Measurements from ENCODE around the gene PRKAG3. TPM values are rescaled to one million over a fixed set of nuclear protein-coding genes. Genes with fewer than 3 reads are reported as not detected.

The PRKAG3 gene
- total RNA-seq, 3 donors from 2014 or later: not detected

DNA sequence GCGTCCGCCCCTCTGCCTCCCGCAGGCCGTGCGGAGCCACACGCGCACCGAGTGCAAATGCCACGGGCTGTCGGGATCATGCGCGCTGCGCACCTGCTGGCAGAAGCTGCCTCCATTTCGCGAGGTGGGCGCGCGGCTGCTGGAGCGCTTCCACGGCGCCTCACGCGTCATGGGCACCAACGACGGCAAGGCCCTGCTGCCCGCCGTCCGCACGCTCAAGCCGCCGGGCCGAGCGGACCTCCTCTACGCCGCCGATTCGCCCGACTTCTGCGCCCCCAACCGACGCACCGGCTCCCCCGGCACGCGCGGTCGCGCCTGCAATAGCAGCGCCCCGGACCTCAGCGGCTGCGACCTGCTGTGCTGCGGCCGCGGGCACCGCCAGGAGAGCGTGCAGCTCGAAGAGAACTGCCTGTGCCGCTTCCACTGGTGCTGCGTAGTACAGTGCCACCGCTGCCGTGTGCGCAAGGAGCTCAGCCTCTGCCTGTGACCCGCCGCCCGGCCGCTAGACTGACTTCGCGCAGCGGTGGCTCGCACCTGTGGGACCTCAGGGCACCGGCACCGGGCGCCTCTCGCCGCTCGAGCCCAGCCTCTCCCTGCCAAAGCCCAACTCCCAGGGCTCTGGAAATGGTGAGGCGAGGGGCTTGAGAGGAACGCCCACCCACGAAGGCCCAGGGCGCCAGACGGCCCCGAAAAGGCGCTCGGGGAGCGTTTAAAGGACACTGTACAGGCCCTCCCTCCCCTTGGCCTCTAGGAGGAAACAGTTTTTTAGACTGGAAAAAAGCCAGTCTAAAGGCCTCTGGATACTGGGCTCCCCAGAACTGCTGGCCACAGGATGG lies 42.0 kb upstream of the PRKAG3 start:
- Histone ChIP-seq H3K27me3 (peaks cover 0 to 39% of the 10 kb centered on the region in 2 donors), H3K36me3 (no peaks in the 10 kb centered on the region), H3K9me3 (no peaks in the 10 kb centered on the region), H3K4me1 (no peaks in the 10 kb centered on the region), H3K4me3 (no peak overlapping the region), H3K27ac (no peak overlapping the region)
- no peak for DNase-seq (ENCODE audit: low spot score in 2 of 2)
- TF ChIP-seq, protein P1, sequence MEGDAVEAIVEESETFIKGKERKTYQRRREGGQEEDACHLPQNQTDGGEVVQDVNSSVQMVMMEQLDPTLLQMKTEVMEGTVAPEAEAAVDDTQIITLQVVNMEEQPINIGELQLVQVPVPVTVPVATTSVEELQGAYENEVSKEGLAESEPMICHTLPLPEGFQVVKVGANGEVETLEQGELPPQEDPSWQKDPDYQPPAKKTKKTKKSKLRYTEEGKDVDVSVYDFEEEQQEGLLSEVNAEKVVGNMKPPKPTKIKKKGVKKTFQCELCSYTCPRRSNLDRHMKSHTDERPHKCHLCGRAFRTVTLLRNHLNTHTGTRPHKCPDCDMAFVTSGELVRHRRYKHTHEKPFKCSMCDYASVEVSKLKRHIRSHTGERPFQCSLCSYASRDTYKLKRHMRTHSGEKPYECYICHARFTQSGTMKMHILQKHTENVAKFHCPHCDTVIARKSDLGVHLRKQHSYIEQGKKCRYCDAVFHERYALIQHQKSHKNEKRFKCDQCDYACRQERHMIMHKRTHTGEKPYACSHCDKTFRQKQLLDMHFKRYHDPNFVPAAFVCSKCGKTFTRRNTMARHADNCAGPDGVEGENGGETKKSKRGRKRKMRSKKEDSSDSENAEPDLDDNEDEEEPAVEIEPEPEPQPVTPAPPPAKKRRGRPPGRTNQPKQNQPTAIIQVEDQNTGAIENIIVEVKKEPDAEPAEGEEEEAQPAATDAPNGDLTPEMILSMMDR (IDR thresholded peaks at IDR 0.05): no peak
- TF ChIP-seq POLR2AphosphoS5 (IDR thresholded peaks at IDR 0.05) (no peak), POLR2A (IDR thresholded peaks at IDR 0.05) (no peak)
- intact Hi-C loops (cut with DNase I; ENCODE audit: low total_unique reads): no loop called here

DNA sequence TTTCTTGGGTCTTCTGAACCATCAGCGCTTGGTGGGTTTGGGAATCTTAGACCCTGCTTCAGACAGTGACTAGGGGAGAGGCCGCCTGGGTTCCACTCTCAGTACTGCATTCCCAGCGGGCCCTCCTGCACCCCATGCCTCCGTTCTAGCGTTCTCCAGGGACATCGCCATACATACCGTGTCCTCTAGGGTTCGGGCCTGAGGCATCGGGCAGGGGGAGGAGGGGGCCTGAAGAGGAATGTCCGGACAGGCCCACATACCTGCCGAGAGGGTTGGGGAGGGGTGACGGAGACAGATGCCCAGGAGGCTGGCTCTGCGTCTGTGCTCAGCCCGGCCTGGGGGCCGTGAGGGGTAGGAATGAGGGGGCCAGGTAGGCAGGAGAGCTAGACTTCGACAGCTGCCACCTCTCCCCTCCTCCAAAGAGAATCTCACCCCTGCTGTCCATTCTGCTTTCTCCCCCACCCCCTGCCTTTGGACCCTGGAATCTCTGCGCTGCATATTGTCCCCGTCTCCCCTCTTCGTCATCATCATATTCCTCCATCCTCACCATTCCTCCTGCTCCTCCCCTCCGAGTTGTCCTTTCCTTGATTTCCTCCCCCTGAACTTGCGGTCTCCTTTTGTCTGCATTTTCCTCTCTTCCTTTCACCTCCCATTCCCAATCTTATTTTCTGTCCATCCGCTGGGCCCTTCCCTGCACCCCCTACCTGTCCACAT lies 41.2 kb upstream of the PRKAG3 start:
- Histone ChIP-seq H3K9me3 (no peaks in the 10 kb centered on the region), H3K36me3 (no peaks in the 10 kb centered on the region), H3K27me3 (peaks cover 0 to 33% of the 10 kb centered on the region in 2 donors), H3K4me3 (no peak overlapping the region), H3K4me1 (no peaks in the 10 kb centered on the region), H3K27ac (no peak overlapping the region)
- TF ChIP-seq, protein P1 (IDR thresholded peaks at IDR 0.05): no peak
- no peak for TF ChIP-seq POLR2AphosphoS5 (IDR thresholded peaks at IDR 0.05)
- TF ChIP-seq POLR2A (IDR thresholded peaks at IDR 0.05): no peak
- intact Hi-C loops (cut with DNase I; ENCODE audit: low total_unique reads): no loop called here
- no peak for DNase-seq (ENCODE audit: low spot score in 2 of 2)

DNA sequence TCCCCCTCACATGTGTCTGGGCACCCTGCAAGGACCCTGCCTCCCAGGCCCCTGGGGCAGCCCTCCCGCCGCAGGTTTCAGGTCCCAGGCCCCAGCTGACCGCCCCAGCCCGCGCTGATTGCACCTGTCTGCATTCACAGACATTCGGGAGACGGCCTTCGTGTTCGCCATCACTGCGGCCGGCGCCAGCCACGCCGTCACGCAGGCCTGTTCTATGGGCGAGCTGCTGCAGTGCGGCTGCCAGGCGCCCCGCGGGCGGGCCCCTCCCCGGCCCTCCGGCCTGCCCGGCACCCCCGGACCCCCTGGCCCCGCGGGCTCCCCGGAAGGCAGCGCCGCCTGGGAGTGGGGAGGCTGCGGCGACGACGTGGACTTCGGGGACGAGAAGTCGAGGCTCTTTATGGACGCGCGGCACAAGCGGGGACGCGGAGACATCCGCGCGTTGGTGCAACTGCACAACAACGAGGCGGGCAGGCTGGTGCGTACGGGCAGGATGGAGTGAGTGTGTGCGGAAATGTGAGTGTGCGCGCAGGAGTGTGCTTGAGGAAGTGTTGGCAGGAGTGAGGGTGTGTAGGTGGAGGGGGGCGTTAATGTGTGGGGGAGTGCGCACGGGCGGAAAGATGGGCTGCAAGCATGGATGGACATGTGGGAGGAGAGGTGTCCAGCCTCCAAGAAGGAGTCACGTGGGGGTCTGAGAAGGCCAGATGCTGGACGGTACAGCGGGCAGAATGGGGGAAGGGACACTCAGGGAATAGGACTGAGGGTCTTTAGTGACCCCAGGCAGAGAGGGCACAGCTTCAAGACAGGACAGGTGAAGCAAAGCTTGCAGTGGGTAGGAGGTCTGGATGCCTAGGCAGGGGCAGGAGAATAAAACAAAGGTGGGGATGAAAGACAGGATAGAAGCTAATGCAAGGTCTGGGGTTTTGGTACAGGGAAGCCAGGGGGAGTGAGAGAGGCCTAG lies 40.0 kb upstream of the PRKAG3 start:
- DNase-seq (ENCODE audit: low spot score in 2 of 2): no peak
- H3K9me3 ChIP-seq: no peaks in the 10 kb centered on the region
- intact Hi-C loops (cut with DNase I; ENCODE audit: low total_unique reads): no loop called here
- peak overlapping the region in 2 of 3 donors; percentile 15 to 52 for H3K4me3 ChIP-seq
- no peak overlapping the region for H3K27ac ChIP-seq
- H3K4me1 ChIP-seq: no peaks in the 10 kb centered on the region
- H3K36me3 ChIP-seq: no peaks in the 10 kb centered on the region
- peaks cover 0 to 26% of the 10 kb centered on the region in 2 donors for H3K27me3 ChIP-seq
- TF ChIP-seq POLR2AphosphoS5 (IDR thresholded peaks at IDR 0.05) (no peak), POLR2A (IDR thresholded peaks at IDR 0.05) (no peak)
- TF ChIP-seq, protein P1 (IDR thresholded peaks at IDR 0.05): no peak

DNA sequence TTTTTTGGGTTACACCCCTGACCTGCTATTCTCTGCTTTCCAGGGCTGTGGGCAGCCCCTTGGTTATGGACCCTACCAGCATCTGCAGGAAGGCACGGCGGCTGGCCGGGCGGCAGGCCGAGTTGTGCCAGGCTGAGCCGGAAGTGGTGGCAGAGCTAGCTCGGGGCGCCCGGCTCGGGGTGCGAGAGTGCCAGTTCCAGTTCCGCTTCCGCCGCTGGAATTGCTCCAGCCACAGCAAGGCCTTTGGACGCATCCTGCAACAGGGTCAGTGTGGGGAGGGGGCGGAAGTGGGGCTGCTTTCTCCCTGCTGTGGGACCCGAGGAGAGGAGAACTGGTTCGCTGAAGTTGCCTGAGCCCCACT lies 39.4 kb upstream of the PRKAG3 start:
- TF ChIP-seq POLR2AphosphoS5 (IDR thresholded peaks at IDR 0.05): no peak
- TF ChIP-seq, protein P1 (IDR thresholded peaks at IDR 0.05): no peak
- no peak for TF ChIP-seq POLR2A (IDR thresholded peaks at IDR 0.05)
- Histone ChIP-seq H3K4me3 (peak overlapping the region in 2 of 3 donors; percentile 15 to 52), H3K27me3 (peaks cover 0 to 26% of the 10 kb centered on the region in 2 donors), H3K4me1 (no peaks in the 10 kb centered on the region), H3K36me3 (no peaks in the 10 kb centered on the region), H3K9me3 (no peaks in the 10 kb centered on the region), H3K27ac (no peak overlapping the region)
- no peak for DNase-seq (ENCODE audit: low spot score in 2 of 2)
- intact Hi-C loops (cut with DNase I; ENCODE audit: low total_unique reads): no loop called here
